Measurements from ENCODE around the gene SH3RF3. TPM values are rescaled to one million over a fixed set of nuclear protein-coding genes. Genes with fewer than 3 reads are reported as not detected.
A peak's percentile ranks its signal among the peaks of the same experiment; 100 is the strongest.

Gene SH3RF3
- total RNA-seq, 2 donors from 2014 or later = 1.3 to 2.5 TPM

DNA sequence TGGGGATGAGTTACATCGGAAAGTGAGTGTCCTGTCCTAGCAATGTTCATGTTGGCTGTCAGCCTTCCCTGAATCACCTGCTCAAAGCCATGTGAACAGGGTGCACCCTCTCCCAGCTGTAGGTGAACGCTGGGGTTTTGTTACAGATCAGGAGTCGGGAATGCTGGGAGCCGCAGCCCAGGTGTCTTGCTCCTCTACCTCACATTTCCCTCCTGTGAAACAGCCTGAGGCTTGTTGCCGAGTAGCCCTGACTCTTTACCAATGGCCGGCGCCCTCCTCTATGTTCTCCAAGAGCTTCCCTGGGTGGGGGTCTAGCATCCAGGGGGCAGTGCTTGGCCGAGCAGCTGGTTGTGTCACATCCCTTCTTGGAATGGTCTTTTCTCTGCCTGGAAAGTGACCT lies 164.7 kb downstream of the SH3RF3 start:
- Histone ChIP-seq H3K36me3 (no peaks in the 10 kb centered on the region), H3K4me1 (no peaks in the 10 kb centered on the region), H3K27me3 (no peaks in the 10 kb centered on the region), H3K4me3 (no peak overlapping the region), H3K9ac (ENCODE audit: low read depth in 2 of 2, low read length in 2 of 2) (no peak overlapping the region), H3K27ac (no peak overlapping the region), H3K9me3 (no peaks in the 10 kb centered on the region)
- intact Hi-C loops (cut with DNase I) = no loop called here
- TF ChIP-seq, protein P1, sequence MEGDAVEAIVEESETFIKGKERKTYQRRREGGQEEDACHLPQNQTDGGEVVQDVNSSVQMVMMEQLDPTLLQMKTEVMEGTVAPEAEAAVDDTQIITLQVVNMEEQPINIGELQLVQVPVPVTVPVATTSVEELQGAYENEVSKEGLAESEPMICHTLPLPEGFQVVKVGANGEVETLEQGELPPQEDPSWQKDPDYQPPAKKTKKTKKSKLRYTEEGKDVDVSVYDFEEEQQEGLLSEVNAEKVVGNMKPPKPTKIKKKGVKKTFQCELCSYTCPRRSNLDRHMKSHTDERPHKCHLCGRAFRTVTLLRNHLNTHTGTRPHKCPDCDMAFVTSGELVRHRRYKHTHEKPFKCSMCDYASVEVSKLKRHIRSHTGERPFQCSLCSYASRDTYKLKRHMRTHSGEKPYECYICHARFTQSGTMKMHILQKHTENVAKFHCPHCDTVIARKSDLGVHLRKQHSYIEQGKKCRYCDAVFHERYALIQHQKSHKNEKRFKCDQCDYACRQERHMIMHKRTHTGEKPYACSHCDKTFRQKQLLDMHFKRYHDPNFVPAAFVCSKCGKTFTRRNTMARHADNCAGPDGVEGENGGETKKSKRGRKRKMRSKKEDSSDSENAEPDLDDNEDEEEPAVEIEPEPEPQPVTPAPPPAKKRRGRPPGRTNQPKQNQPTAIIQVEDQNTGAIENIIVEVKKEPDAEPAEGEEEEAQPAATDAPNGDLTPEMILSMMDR (IDR thresholded peaks at IDR 0.05) = no peak
- DNase-seq = no peak

DNA sequence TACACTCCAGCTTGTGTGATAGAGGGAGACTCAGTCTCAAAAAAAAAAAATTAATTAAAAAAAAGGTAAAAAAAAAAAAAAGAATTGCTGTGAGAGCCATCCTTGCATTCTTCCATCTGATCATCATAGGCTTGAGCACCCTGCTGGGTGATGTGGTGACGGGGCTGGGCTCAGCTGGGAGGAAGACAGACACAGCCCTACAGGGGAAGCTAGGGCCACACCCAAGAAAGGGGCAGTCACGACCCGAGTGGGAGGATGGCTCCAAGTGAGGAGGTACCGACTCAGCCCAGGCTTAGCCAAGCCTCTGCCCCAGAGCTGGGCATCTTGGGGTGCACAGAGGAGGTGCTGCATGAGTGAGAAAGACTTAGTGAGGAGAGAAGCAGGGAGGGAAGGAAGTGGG lies 165.5 kb downstream of the SH3RF3 start:
- Histone ChIP-seq H3K4me1 (no peaks in the 10 kb centered on the region), H3K9me3 (no peaks in the 10 kb centered on the region), H3K9ac (ENCODE audit: low read depth in 2 of 2, low read length in 2 of 2) (no peak overlapping the region), H3K27ac (no peak overlapping the region), H3K4me3 (no peak overlapping the region), H3K27me3 (no peaks in the 10 kb centered on the region), H3K36me3 (no peaks in the 10 kb centered on the region)
- intact Hi-C loops (cut with DNase I) = no loop called here
- DNase-seq = no peak
- TF ChIP-seq, protein P1 (IDR thresholded peaks at IDR 0.05) = no peak

DNA sequence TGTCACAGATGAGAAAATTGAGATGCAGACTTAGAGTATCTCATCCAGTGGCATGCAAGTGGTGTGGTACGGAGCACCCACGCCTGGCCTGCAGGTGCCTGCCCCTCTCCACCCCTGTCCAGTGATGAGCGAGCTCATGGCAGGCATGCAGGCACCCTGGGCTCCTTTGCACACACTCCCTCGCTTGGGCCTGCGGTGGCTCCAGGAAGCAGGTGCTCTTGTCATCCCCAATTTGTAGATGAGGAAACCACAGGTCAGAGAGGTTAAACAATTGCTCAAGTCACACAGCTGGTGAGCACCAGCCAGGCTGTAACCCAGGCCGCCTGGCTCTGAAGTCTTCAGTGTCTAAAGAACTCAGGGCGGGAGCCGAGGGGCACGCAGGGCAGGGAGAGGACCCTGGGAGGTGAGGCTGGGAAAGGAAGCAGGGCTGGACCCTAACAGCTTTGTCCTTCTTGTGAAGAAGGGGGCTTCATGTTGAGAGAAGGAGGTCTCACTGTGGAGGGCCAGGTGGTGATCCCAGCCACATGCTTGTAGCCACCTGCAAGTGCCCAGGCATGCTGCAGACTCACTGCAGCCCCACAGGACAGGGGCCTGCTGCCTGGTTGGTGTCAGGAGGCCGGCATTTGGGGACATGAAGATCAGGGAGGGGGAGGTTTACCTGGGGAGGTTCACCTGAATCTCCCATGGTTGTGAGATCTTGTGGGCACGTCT lies 166.2 kb downstream of the SH3RF3 start:
- Histone ChIP-seq H3K9me3 (no peaks in the 10 kb centered on the region), H3K4me3 (no peak overlapping the region), H3K4me1 (no peaks in the 10 kb centered on the region), H3K27ac (no peak overlapping the region), H3K27me3 (no peaks in the 10 kb centered on the region), H3K9ac (ENCODE audit: low read depth in 2 of 2, low read length in 2 of 2) (no peak overlapping the region), H3K36me3 (no peaks in the 10 kb centered on the region)
- TF ChIP-seq, protein P1 (IDR thresholded peaks at IDR 0.05) = no peak
- no peak for DNase-seq
- intact Hi-C loops (cut with DNase I) = no loop called here

DNA sequence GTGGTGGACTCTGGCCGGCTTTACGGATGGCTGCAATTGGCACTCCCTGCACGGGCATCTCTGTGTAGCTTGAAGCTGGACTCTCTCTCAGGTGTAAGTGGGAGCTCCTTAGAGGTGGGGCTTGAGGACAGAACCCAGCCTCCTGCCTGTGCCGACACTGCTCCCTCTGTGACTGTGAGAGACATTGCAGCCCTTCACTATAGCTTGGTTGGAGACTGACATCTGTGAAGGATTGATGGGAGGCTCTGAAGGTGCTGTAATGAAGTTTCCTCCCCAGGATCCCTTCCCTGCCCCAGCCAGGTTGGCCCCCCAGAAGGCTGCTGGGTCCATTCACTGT lies 166.7 kb downstream of the SH3RF3 start:
- no peaks in the 10 kb centered on the region for H3K9me3 ChIP-seq
- no peak overlapping the region for H3K27ac ChIP-seq
- H3K4me3 ChIP-seq = no peak overlapping the region
- no peak overlapping the region for H3K9ac ChIP-seq (ENCODE audit: low read depth in 2 of 2, low read length in 2 of 2)
- H3K27me3 ChIP-seq = no peaks in the 10 kb centered on the region
- H3K4me1 ChIP-seq = no peaks in the 10 kb centered on the region
- no peaks in the 10 kb centered on the region for H3K36me3 ChIP-seq
- intact Hi-C loops (cut with DNase I) = no loop called here
- DNase-seq = no peak
- TF ChIP-seq, protein P1 (IDR thresholded peaks at IDR 0.05) = no peak

DNA sequence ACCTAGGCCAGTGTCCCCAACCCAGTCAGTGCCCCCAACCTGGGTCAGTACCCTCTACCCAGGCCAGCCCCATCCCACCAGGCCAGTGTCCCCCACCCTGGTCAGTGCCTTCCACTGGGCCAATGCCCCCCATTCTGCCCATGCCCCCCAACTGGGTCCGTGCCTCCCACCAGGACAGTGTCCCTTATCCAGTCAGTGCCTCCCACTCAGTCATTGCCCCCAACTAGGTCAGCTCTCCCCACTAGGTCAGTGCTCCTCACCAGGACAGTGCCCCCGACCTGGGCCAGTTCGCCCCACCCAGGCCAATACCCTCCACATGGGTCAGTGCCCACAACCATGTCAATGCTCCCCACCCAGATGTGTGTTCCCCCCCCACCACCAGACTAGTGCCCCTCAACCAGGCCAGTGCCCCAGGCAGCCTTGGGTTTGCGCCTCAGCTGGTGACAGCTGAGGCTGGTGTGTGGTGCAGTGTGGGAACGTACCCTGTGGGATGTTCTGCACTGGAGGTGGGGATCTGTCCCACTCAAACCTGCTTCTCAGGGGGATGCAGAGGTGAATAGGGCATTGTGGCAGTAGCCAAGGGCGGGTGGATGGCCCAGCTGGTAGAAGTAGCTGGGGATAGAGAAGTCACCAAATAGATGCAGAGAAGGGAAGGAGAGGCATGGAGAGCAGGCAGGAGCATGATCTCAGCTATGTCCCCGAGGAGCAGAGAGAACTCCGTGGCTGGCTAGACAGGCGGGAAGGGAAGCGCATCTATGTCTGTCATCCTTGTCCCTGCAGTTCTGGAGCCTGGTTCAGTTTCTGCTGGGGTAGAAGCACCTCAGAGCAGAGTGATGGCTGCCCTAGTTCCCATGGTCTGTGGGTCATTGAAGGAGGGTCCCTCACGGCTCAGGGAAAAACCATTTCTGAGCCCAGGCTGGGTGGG lies 168.8 kb downstream of the SH3RF3 start:
- no peak for DNase-seq
- H3K4me3 ChIP-seq = no peak overlapping the region
- no peaks in the 10 kb centered on the region for H3K4me1 ChIP-seq

More for the DNA sequence above, 168.8 kb downstream of the SH3RF3 start:
- TF ChIP-seq, protein P1 (IDR thresholded peaks at IDR 0.05) = no peak
- peak overlapping the region in 1 of 2 donors; percentile 18 for H3K9ac ChIP-seq (ENCODE audit: low read depth in 2 of 2, low read length in 2 of 2)
- no peak overlapping the region for H3K27ac ChIP-seq
- no peaks in the 10 kb centered on the region for H3K36me3 ChIP-seq
- no peaks in the 10 kb centered on the region for H3K27me3 ChIP-seq
- intact Hi-C loops (cut with DNase I) = no loop called here
- H3K9me3 ChIP-seq = no peaks in the 10 kb centered on the region
